ENCODE data around the gene SLC39A3.

Gene SLC39A3

GRCh38 chr19:2744113-2744512 lies 4.3 kb upstream of the SLC39A3 start:
- Histone ChIP-seq H3K4me3 (no peak overlapping the region), H3K9me3 (ENCODE audit: low read depth, low read length) (no peaks in the 10 kb centered on the region), H3K9ac (ENCODE audit: insufficient read length) (no peak overlapping the region), H3K36me3 (ENCODE audit: insufficient read depth, low read length) (no peaks in the 10 kb centered on the region), H3K27ac (no peak overlapping the region)
- DNase-seq (ENCODE audit: low read depth, low spot score): no peak
- TF ChIP-seq FOXP2 (optimal IDR thresholded peaks at IDR 0.05; ENCODE audit: control extremely low read depth, extremely low read length, insufficient read depth) (no peak), POLR2AphosphoS5 (IDR thresholded peaks at IDR 0.05; ENCODE audit: borderline replicate concordance, low read depth, low read length) (no peak), EZH2 (IDR thresholded peaks at IDR 0.05) (no peak)

GRCh38 chr19:2743099-2743498 lies 3.3 kb upstream of the SLC39A3 start:
- Histone ChIP-seq H3K36me3 (ENCODE audit: insufficient read depth, low read length) (no peaks in the 10 kb centered on the region), H3K9ac (ENCODE audit: insufficient read length) (no peak overlapping the region), H3K4me3 (no peak overlapping the region), H3K9me3 (ENCODE audit: low read depth, low read length) (no peaks in the 10 kb centered on the region), H3K27ac (no peak overlapping the region)
- DNase-seq (ENCODE audit: low read depth, low spot score): no peak
- TF ChIP-seq EZH2 (IDR thresholded peaks at IDR 0.05) (no peak), POLR2AphosphoS5 (IDR thresholded peaks at IDR 0.05; ENCODE audit: borderline replicate concordance, low read depth, low read length) (no peak), FOXP2 (optimal IDR thresholded peaks at IDR 0.05; ENCODE audit: control extremely low read depth, extremely low read length, insufficient read depth) (no peak)

- TF ChIP-seq POLR2AphosphoS5 (IDR thresholded peaks at IDR 0.05; ENCODE audit: borderline replicate concordance, low read depth, low read length): no peak
- no peak for TF ChIP-seq EZH2 (IDR thresholded peaks at IDR 0.05)
- TF ChIP-seq FOXP2 (optimal IDR thresholded peaks at IDR 0.05; ENCODE audit: control extremely low read depth, extremely low read length, insufficient read depth): no peak
- Histone ChIP-seq H3K9me3 (ENCODE audit: low read depth, low read length) (no peaks in the 10 kb centered on the region), H3K27ac (no peak overlapping the region), H3K36me3 (ENCODE audit: insufficient read depth, low read length) (peaks cover 8% of the 10 kb centered on the region; the same call in 1 of the 2 replicates), H3K4me3 (no peak overlapping the region), H3K9ac (ENCODE audit: insufficient read length) (no peak overlapping the region)
- no peak for DNase-seq (ENCODE audit: low read depth, low spot score)
These were observed 468 bp upstream of the SLC39A3 start for GRCh38 chr19:2740314-2740656.

GRCh38 chr19:2736550-2737190 lies 3.1 kb downstream of the SLC39A3 start:
- no peak overlapping the region for H3K27ac ChIP-seq

GRCh38 chr19:2735374-2735773 lies 4.4 kb downstream of the SLC39A3 start:
- no peak overlapping the region for H3K4me3 ChIP-seq
- TF ChIP-seq FOXP2 (optimal IDR thresholded peaks at IDR 0.05; ENCODE audit: control extremely low read depth, extremely low read length, insufficient read depth) (no peak), EZH2 (IDR thresholded peaks at IDR 0.05) (no peak), POLR2AphosphoS5 (IDR thresholded peaks at IDR 0.05; ENCODE audit: borderline replicate concordance, low read depth, low read length) (no peak)
- H3K27ac ChIP-seq: no peak overlapping the region
- no peak for DNase-seq (ENCODE audit: low read depth, low spot score)
- H3K36me3 ChIP-seq (ENCODE audit: insufficient read depth, low read length): peaks cover 8% of the 10 kb centered on the region; the same call in 1 of the 2 replicates
- H3K9ac ChIP-seq (ENCODE audit: insufficient read length): no peak overlapping the region
- H3K9me3 ChIP-seq (ENCODE audit: low read depth, low read length): no peaks in the 10 kb centered on the region

More at GRCh38 chr19:2736550-2737190, 3.1 kb downstream of the SLC39A3 start:
- H3K9me3 ChIP-seq (ENCODE audit: low read depth, low read length): no peaks in the 10 kb centered on the region
- DNase-seq (ENCODE audit: low read depth, low spot score): no peak
- H3K36me3 ChIP-seq (ENCODE audit: insufficient read depth, low read length): peaks cover 8% of the 10 kb centered on the region; the same call in 1 of the 2 replicates
- no peak overlapping the region for H3K4me3 ChIP-seq
- TF ChIP-seq FOXP2 (optimal IDR thresholded peaks at IDR 0.05; ENCODE audit: control extremely low read depth, extremely low read length, insufficient read depth) (no peak), EZH2 (IDR thresholded peaks at IDR 0.05) (no peak), POLR2AphosphoS5 (IDR thresholded peaks at IDR 0.05; ENCODE audit: borderline replicate concordance, low read depth, low read length) (no peak)
- H3K9ac ChIP-seq (ENCODE audit: insufficient read length): no peak overlapping the region

- H3K9ac ChIP-seq (ENCODE audit: insufficient read length): no peak overlapping the region
- no peak overlapping the region for H3K27ac ChIP-seq
- TF ChIP-seq POLR2AphosphoS5 (IDR thresholded peaks at IDR 0.05; ENCODE audit: borderline replicate concordance, low read depth, low read length) (no peak), FOXP2 (optimal IDR thresholded peaks at IDR 0.05; ENCODE audit: control extremely low read depth, extremely low read length, insufficient read depth) (no peak), EZH2 (IDR thresholded peaks at IDR 0.05) (no peak)
- H3K4me3 ChIP-seq: no peak overlapping the region
- peaks cover 8% of the 10 kb centered on the region; the same call in 1 of the 2 replicates for H3K36me3 ChIP-seq (ENCODE audit: insufficient read depth, low read length)
- H3K9me3 ChIP-seq (ENCODE audit: low read depth, low read length): no peaks in the 10 kb centered on the region
- no peak for DNase-seq (ENCODE audit: low read depth, low spot score)
These were observed 5.1 kb downstream of the SLC39A3 start for GRCh38 chr19:2734589-2735288.

GRCh38 chr19:2733930-2734588 lies 5.8 kb downstream of the SLC39A3 start:
- Histone ChIP-seq H3K4me3 (no peak overlapping the region), H3K36me3 (ENCODE audit: insufficient read depth, low read length) (peaks cover 8% of the 10 kb centered on the region; the same call in 1 of the 2 replicates), H3K27ac (no peak overlapping the region), H3K9me3 (ENCODE audit: low read depth, low read length) (no peaks in the 10 kb centered on the region), H3K9ac (ENCODE audit: insufficient read length) (no peak overlapping the region)
- TF ChIP-seq FOXP2 (optimal IDR thresholded peaks at IDR 0.05; ENCODE audit: control extremely low read depth, extremely low read length, insufficient read depth) (no peak), POLR2AphosphoS5 (IDR thresholded peaks at IDR 0.05; ENCODE audit: borderline replicate concordance, low read depth, low read length) (no peak), EZH2 (IDR thresholded peaks at IDR 0.05) (no peak)
- DNase-seq (ENCODE audit: low read depth, low spot score): no peak

GRCh38 chr19:2732883-2733282 lies 6.9 kb downstream of the SLC39A3 start:
- Histone ChIP-seq H3K27ac (no peak overlapping the region), H3K36me3 (ENCODE audit: insufficient read depth, low read length) (peaks cover 8% of the 10 kb centered on the region; the same call in 1 of the 2 replicates), H3K9ac (ENCODE audit: insufficient read length) (no peak overlapping the region), H3K4me3 (no peak overlapping the region), H3K9me3 (ENCODE audit: low read depth, low read length) (no peaks in the 10 kb centered on the region)
- no peak for DNase-seq (ENCODE audit: low read depth, low spot score)
- TF ChIP-seq FOXP2 (optimal IDR thresholded peaks at IDR 0.05; ENCODE audit: control extremely low read depth, extremely low read length, insufficient read depth) (no peak), POLR2AphosphoS5 (IDR thresholded peaks at IDR 0.05; ENCODE audit: borderline replicate concordance, low read depth, low read length) (no peak), EZH2 (IDR thresholded peaks at IDR 0.05) (no peak)

Measured in SK-N-MC (cell line).